SK-N-MC (cell line): ENCODE results near the gene INTS15.

ENCODE experiments used
- EZH2 ChIP-seq: fragments of 200-600 bp; sonication (generic); IDR thresholded peaks from one replicate; pipeline ENCODE4 v1.6.1; 2017; ENCODE audit warnings: antibody characterized with exemption
- FOXP2 ChIP-seq: optimal IDR thresholded peaks from 2 replicates; pipeline ENCODE3; 2011; ENCODE audit warnings: mild to moderate bottlenecking, moderate library complexity; ENCODE audit not compliant: insufficient read depth; ENCODE audit errors: extremely low read length, control extremely low read depth
- POLR2AphosphoS5 ChIP-seq: IDR thresholded peaks from 2 replicates; pipeline ENCODE4 v1.6.1; 2012; ENCODE audit warnings: mild to moderate bottlenecking, low read depth, low read length, borderline replicate concordance

DNA sequence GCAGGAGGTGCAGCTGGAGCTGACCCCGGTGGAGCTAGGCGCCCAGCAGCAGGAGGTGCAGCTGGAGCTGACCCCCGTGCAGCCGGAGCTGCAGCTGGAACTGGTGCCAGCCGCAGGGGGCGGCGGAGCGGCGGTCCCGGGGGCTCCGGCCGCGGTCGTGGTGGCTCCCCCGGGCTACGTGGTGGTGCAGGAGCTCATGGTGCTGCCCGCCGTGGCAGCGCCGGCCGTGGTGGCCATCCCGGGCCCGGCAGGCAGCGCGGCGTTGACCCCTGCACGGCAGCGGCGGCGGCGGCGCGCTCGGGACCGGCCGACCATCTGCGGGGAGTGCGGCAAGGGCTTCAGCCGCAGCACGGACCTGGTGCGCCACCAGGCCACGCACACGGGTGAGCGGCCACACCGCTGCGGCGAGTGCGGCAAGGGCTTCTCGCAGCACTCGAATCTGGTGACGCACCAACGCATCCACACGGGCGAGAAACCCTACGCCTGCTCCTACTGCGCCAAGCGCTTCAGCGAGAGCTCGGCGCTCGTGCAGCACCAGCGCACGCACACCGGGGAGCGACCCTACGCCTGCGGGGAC is 32.4 kb downstream of the INTS15 start:
- TF ChIP-seq EZH2 (no peak), POLR2AphosphoS5 (no peak), FOXP2 (no peak)
